GM13977 (cell line): ENCODE measurements around the gene DPYSL5.

Experiments
- DNase-seq: peaks from one replicate; pipeline ENCODE4 v3.0.0; 2012; ENCODE audit warnings: low spot score
- CTCF ChIP-seq: IDR thresholded peaks from 2 replicates; pipeline ENCODE4 v1.5.1; 2012; ENCODE audit warnings: mild to moderate bottlenecking, control low read depth; ENCODE audit not compliant: insufficient read depth; ENCODE audit errors: extremely low read depth, missing control alignments
- in situ Hi-C: fragments of 300-500 bp; cut with MboI; formaldehyde crosslinking; loops from one replicate; pipeline ENCODE4 v1.12.0; 2022; ENCODE audit warnings: low sequenced_read_pairs, low pct_unique_long_range_greater_than_20kb, mixed read lengths, inconsistent platforms; ENCODE audit not compliant: unreplicated experiment

Gene DPYSL5

GRCh38 chr2:26818972-26819371 is 29.0 kb upstream of the DPYSL5 start:
- no peak for TF ChIP-seq CTCF
- in situ Hi-C loops = no loop called here
- DNase-seq = no peak

GRCh38 chr2:26820932-26821331 is 27.0 kb upstream of the DPYSL5 start:
- TF ChIP-seq CTCF = no peak
- in situ Hi-C loops = no loop called here
- DNase-seq = no peak

DNA sequence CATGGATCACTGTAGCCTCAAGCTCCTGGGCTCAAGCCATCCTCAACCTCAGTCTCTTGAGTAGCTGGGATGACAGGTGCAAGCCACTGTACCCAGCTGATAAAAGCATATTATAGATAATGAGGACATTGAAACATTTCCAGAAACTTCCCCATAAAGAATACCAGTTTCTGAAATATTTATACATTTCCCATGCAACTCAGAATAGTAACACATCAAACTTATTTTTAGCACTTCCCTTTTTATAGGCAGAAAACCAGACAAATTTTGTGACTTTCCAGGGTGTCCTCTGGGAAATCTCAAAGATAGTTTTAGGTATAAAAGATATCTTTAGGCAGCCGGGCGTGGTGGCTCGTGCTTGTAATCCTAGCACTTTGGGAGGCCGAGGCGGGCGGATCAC is 25.1 kb upstream of the DPYSL5 start:
- TF ChIP-seq CTCF = no peak
- in situ Hi-C loops = no loop called here
- DNase-seq = no peak

DNA sequence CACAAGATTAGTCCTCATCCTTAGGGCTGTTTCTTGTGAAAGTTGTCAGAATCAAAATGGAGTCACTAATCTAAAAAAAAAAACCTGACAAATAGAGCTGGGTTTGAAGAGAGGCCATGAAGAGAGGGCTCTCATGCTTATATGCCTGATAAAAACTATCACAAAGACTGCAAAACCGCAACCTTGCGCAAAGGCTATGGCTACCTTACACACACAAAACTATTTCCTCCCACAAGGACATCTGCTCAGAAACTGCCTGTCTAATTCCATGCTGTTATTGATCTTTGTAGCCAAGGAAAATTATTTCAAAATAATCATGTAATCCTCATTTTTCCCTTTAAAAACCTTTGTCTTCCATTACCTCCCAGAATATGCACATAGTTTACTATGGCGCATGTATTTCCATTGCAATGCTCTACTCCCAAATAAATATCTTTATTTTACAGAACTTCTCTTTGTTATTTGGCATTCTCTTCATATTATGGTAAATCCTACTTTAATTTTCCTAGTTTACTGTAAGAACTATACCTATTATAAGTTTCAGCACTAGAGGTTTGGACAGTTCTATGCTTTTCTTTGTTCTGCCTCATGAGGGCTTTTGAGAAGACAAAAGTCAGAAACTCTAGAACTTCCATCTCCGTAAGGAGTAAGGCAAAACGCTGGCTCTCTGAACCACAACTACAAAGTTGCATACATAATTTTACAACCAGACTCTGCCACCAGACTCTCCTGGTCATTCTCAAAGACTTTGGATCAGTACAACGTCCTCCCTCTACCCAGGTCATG is 9.6 kb upstream of the DPYSL5 start:
- no peak for TF ChIP-seq CTCF
- no peak for DNase-seq
- in situ Hi-C loops = loop anchor here (25.0 kb wide), 1 partner anchor 449 kb away; the partner anchor contains the start of genes DNAJC5G and TRIM54

- DNase-seq = no peak
- in situ Hi-C loops = loop anchor here (10.0 to 25.0 kb wide), 2 partner anchors 94 to 446 kb away; partner anchors contain the start of genes DNAJC5G and TRIM54
- no peak for TF ChIP-seq CTCF
Measured at GRCh38 chr2:26840937-26841610, 6.9 kb upstream of the DPYSL5 start.

DNA sequence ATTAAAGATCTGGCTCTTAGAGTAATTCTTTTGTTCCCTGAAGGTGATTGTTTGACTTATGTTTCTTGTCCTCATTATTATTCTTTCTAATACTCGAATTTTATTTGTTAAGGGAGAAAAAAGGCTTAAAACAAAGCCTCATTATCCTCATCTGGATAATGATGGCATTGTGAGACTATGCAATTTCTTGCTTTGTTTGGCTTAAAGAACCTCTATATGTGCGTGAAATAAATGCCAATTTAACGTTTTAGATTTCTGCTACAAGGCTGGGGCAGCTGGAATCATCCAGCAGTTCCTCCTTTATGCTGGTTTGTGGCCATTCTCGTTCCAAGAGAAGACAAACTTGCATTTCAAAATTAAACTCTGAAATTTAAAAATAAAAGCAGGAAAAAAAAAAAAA is 4.9 kb upstream of the DPYSL5 start:
- no peak for TF ChIP-seq CTCF
- in situ Hi-C loops = loop anchor here (10.0 to 25.0 kb wide), 2 partner anchors 92 to 444 kb away; partner anchors contain the start of genes DNAJC5G and TRIM54
- no peak for DNase-seq
